HG03575 (cell line): Measurements from ENCODE around the gene GNB1.

ENCODE experiments used
- ATAC-seq: cut with Tn5 transposase; IDR thresholded peaks from one replicate; pipeline ENCODE4 v1.9.1; 2021; ENCODE audit not compliant: unreplicated experiment, insufficient number of reproducible peaks, low FRiP score; ENCODE audit errors: extremely low read depth

GNB1 gene

GRCh38 chr1:1802871-1803270, 88.0 kb downstream of the GNB1 start:
- no peak for ATAC-seq

- ATAC-seq: no peak
Measured at GRCh38 chr1:1799716-1800115, 91.2 kb downstream of the GNB1 start.

GRCh38 chr1:1797731-1798341, 93.1 kb downstream of the GNB1 start:
- no peak for ATAC-seq

- no peak for ATAC-seq
Measured at GRCh38 chr1:1796466-1796865, 94.4 kb downstream of the GNB1 start.

GRCh38 chr1:1794999-1795398, 95.9 kb downstream of the GNB1 start:
- no peak for ATAC-seq

GRCh38 chr1:1793481-1794244, 97.2 kb downstream of the GNB1 start:
- no peak for ATAC-seq

- no peak for ATAC-seq
Measured at GRCh38 chr1:1788646-1789431, 102.0 kb downstream of the GNB1 start.

- no peak for ATAC-seq
Measured at GRCh38 chr1:1788136-1788535, 102.8 kb downstream of the GNB1 start.

- no peak for ATAC-seq
Measured at GRCh38 chr1:1786836-1787605, 103.9 kb downstream of the GNB1 start.

- no peak for ATAC-seq
Measured at GRCh38 chr1:1785666-1786065, 105.2 kb downstream of the GNB1 start.

- ATAC-seq: no peak
Measured at GRCh38 chr1:1784933-1785332, 106.0 kb downstream of the GNB1 start.

- no peak for ATAC-seq
Measured at GRCh38 chr1:1783320-1783719, 107.6 kb downstream of the GNB1 start.

- ATAC-seq: no peak
Measured at GRCh38 chr1:1782399-1783221, 108.3 kb downstream of the GNB1 start.

- no peak for ATAC-seq
Measured at GRCh38 chr1:1781526-1781903, 109.4 kb downstream of the GNB1 start.

- no peak for ATAC-seq
Measured at GRCh38 chr1:1780598-1781525, 110.0 kb downstream of the GNB1 start.

GRCh38 chr1:1779691-1780597, 110.9 kb downstream of the GNB1 start:
- no peak for ATAC-seq

- ATAC-seq: no peak
Measured at GRCh38 chr1:1779320-1779675, 111.6 kb downstream of the GNB1 start.
